GM19455 (cell line): ENCODE measurements around the gene KDM8.

Source experiments
- ATAC-seq: cut with Tn5 transposase; IDR thresholded peaks from one replicate; pipeline ENCODE4 v1.9.1; 2021; ENCODE audit not compliant: unreplicated experiment

KDM8 gene

DNA sequence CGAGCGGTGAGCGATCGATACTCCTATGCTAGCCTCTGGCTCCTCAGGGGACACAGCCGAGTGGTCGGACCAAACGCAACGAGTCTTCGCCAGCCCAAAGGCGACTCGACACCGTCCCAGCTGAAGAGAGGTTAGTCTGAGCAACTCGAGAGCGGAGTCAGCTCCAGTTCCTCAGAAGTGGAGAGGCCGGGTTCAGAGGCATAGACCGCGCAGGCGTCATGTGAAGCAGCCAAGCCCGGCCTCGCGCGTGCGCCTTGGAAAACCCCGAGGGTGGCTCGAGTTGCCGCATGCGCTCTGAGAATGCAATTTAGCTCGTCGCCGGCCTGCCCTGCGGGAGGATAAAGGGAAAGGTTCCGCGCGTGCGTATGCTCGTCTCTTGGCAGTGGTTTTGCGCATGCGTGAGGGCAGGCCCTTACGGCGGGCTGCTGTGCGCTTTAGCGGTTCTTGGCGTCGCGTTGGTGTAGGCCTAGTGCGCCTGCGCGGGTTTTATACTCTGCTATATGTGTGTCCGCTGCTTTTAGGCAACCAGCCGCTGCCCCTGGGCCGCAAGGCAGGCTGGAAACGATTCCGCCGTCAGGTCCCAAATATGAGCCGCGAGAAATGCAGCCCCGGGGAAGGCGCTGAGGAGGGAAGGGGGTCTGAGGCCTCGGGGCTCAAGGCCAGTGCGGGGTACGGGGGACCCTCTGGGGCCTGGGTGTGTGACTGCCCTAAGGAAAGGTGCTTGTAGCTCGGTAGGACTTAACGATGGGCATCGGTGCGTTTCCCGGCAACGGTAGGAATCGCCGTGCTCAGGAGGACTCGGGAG lies at the start of gene KDM8:
Gene KDM8 (plus strand): TSS at position 20 of the 805 bp plus-strand sequence. CDS start 6,598 bp downstream, outside the sequence.
- peak; percentile 80 for ATAC-seq

DNA sequence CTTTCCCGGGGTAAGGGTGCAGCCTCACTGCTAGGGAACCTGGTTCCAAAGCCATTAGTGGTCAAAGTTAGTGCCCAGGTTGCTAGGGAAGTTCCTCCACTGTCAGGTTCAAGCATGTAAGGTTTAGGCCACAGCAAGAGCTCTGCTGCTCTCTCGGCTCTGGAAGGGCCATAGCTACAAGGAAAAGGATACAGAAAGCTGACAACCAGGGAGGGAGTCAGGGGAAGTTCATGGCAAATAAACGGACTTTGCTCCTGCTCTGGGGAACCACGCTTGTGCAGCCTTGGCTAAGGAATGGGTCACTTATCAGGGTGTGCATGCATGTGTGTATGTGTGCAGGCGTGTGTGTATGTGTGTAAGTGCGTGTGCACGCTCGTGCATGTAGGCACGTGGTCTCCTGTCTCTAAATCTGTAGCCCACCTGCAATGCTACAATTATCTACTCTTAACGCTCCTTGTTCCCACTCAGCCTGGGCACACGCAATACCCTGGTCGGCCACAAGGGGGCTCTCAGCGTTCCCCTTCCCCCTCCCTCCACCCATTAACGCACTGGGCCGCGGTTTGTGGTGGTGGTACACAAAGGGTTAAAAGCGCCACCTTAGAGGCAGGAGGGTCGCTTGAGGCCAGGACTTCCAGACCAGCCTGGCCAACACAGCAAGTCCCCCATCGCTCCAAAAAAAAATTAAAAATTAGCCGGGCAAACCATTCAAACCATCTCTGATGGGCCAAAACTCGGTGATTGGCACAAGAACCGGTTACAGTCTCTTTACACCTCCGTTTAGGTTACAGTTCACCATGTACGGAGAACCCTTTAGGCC lies 48.4 kb upstream of the KDM8 start:
- ATAC-seq, result no peak

DNA sequence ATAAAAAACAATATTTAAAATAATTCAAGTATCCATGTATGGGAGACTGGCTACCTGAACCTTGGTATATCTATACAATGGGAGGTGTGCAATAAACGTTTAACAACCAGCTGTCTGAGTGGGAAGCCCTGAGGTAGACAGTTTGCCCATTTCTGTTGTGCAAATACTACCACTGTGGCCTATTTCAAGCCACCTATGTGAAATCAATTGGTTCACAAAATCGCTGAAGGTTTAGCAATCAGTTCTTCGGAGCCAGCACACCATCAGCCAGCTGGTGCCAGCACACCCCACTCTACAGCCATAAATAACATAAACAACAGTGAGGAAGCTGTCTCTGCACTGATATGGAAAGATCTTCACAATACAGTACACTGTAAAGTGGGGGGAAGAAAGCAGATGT lies 46.7 kb upstream of the KDM8 start:
- ATAC-seq, result no peak

DNA sequence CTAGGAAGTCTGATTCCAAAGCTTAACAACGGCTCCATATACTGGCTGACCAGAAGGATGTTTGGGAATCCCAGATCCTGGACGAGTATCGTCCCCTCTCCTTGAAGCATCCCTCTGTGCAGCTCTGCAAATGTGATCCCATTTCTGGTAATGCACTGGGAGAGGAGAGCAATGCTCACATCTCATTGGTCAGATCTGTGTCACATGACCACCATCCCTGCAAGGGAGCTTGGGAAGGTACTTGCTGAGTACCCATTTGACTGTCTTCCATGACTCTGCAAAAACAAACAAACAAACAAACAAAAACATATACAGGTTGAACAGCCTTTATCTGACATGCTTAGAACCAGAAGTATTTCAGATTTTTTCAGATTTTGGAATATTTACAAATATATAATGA lies 41.9 kb upstream of the KDM8 start:
- ATAC-seq, result no peak

DNA sequence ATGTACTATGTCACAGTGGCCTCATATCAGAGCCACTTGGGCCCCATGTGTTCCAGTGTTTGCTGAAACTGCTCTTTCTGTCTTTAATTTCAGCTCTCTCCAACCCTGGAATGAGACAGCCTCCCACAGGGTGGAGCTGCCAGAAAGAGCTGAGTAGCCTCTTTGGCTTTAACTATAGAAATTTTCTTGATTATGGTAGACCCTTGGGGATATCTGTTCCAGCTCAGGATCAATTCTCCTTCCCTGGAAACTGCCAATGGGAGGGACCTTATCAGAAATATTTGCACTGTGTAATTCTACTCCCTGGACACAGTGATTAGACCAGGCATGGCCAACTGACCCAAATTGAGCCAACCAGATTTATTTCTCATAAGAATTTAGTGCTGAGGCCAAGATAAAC lies 39.0 kb upstream of the KDM8 start:
- ATAC-seq, result no peak

DNA sequence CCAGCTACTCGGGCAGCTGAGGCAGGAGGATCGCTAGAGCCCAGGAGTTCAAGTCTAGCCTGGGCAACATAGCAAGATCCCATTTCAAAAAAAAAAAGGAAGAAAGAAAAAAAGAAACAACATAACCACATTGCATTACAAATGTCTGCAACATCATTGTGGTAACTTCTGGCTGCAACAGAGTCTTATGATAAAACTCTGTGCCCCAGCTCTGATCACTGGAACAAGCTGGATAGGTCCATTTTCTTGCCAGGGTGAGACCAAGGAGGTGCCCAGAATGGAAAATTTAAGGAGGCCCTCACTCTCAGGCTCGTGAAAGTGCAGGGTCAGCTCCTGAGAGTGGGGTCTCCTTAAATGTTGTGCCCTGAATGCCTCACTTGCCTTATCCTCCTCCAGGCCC lies 37.8 kb upstream of the KDM8 start:
- ATAC-seq, result no peak

DNA sequence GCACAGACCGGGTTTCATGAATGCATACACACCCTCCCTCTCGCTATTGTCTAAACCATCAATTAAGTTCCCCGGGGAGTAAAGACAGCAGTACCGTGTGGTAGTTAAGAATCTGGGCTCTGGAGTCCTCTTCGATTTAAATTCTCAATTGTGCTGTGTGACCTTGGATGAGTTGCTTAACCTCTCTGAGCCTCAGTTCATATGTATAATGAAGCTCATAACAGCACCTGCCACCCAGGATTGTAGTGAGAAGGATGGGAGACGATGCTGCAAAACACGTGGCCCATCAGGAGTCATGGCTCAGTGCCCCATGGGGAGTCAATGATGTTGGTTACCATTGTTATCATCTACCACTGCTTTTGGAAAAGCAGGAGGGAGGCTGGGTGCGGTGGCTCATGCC lies 34.5 kb upstream of the KDM8 start:
- no peak for ATAC-seq

DNA sequence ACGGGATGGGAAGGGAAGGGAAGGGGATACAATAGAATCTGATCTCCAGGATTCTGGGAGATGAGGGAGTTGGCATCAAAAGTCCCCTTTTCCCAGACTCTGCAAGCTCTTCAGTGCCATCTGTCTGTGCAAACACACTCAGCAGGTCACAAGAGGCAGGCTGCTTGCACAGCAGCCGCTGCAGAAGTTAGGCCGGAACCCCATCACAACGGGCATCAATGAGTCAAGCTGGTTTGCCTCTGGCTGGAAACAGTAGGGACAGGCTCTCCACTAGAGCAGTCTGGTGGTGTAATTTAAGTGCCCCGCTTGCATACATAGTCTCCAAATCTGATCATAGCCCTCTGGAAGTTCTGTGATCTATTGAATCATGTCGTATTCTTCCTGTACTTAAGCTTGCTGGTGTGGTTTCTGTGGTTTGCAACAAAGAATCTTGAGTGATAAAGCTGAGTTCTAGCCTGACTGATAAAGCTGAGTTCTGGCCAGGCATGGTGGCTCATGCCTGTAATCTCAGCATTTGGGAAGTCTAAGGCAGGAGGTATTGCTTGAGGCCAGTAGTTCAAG lies 33.7 kb upstream of the KDM8 start:
- no peak for ATAC-seq

DNA sequence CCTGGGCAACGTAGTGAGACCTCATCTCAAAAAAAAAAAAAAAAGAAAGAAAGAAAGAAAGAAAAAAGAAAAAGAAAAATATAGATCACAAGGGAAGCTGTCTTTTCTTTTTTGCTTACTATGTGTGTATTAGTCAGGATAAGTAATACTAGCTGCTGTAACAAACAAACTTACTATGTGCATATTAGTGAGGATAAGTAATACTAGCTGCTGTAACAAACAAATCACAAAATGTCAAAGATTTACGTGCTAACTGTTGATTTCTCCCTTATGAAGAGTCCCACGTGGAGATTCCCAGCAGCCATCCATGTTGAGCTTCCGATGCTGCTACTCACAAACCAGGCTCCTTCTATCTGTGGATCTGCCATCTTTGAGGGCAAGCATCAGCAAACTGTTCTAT lies 31.7 kb upstream of the KDM8 start:
- ATAC-seq, result no peak

DNA sequence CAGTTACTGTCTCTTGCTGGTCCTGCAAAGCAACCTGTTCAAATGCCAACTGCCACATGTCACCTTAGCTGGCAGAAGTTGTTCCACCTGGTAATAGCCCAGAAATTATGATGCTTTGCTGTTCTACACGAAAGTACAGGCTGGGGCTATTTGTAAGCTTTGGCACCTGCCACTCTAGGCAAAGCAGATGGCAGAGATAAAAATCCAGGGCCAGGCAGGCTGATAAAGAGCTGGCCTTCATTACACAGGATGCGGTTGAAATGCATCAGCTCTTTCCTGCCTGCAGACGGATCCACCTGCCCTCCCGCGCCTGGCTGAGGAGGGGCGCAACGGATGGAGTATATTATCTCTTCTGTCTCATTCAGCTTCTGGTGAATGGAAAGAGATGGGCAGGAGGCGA lies 29.3 kb upstream of the KDM8 start:
- ATAC-seq, result no peak

DNA sequence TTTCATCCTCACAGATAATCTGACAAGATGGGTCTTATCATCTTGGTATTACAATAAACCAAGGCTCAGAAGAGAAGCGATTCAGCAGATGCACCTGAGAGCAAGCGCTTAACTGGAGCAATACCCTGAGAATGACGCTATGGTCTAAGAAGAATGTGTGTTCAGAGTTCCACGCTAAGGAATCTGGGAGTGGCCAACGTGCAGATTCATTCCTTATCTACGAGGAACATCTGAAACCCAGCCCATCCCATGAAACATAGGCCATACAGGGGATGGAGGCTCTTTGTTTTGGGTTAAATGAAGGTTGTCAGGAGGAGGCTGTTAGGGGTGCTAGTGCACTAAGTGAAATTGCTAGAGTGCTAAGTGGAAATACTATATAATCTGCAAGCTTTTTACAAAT lies 28.5 kb upstream of the KDM8 start:
- ATAC-seq, result no peak

DNA sequence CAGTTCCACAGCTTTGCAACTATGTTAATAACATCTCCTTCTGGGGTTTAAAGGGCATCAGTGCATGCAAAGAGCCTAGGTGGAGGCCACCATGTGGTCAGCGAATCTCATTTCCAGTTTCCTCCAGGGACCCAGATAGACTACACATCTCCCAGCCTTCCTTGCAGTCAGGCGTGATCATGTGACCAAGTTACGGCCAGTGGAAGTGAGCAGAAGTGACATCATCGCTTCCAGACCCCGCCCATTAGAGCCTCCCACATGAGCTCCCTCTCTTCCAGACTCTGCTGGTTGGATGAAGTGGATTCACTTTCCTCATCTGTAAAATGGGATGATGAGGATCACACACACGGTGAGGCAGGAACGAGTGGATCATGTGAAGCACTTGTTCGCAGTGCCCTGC lies 27.4 kb upstream of the KDM8 start:
- ATAC-seq, result no peak

DNA sequence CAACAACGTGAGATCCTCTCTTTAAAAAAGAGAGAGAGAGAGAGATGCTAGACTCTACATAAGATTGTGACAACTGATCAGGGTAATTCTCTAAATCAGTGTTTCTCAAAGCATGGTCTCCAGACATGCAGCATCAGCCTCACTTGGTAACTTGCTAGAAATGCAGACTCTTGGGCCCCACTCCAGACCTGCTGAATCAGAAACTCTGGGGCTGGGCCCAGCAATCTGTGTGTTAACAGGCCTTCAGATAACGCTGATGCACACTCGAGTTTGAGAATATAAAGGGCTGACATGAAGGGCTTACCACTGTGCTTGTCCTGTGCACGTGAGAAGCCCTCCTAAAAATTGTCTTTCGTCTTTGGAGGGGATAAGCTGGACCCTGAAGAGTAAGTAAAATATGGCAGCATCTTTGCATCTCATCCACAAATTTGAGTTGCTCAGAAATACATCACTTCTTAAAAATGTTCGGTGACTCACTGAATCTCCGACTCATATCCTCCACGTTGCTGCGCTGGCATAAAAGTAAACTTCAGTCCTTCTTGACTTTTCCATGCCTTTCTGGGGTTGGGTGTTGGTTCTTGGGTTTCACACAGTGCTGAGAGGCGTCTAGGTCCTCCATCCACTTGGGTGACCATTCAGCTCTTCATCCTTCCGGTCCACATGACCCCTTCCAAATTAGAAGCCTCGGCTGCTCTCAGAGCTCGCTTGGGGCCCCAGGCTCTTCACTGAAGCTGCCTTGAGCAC lies 26.1 kb upstream of the KDM8 start:
- no peak for ATAC-seq

DNA sequence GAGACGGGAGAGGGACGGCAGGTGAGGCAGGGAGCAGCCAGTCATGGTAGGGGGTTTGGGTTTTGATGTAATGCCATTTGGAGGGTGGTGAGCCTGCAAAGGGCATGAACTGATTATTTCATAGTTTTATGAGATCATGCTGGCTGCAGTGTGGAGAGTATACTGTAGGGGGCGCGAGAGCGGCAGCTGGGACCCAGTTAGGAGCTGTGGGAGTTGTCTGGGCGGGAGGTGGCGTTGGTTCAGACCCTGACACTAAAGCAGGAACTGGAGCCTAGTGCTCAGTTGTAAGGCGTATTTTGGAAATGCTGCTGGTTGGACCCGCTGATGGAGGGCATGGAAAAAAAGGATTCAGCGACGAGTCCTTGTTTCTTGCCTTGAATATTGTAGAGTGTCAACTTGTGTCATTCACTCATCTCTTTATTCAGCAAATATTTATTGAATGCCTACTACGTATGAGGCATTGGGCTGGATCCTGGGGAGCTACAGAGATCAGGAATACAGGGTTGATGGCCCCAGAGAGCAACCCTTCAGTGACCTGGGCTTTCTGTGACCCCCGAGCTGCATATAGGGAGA lies 23.7 kb upstream of the KDM8 start:
- no peak for ATAC-seq

DNA sequence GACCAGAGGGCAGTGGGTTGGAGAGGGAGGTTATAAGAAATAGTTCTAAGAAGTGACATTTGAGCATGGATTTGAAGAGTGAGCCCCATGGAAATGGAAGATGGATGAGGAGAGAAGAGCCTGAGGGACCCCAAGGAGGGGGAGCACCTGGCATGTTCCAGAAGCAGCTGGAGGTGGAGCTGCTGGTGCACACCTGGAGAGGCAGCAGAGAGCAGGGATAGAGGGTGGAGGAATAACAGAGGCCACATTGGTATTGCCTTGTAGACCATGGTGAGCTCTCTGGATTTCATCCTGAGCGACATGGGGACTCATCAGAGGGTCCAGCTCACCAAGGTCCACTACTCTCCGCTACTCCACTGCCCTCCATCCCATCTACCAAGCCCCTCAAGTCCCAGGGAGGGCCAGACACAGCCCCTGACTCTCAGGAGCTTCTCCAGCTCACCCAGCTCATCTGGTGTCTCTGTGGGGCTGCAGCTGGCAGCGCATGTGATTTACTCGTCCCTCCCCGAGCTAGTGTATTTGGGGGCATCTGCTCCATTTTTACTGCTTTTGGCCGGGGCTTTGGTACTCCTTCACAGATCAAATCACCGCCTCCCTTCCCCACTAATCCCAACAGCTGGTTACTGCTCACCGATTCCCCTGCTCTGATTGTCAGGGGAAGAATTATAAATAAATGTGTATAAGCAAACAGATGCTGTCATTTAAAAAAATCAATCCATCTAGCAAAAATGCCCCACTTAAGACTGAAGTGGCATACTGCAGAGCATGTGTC lies 22.1 kb upstream of the KDM8 start:
- no peak for ATAC-seq

DNA sequence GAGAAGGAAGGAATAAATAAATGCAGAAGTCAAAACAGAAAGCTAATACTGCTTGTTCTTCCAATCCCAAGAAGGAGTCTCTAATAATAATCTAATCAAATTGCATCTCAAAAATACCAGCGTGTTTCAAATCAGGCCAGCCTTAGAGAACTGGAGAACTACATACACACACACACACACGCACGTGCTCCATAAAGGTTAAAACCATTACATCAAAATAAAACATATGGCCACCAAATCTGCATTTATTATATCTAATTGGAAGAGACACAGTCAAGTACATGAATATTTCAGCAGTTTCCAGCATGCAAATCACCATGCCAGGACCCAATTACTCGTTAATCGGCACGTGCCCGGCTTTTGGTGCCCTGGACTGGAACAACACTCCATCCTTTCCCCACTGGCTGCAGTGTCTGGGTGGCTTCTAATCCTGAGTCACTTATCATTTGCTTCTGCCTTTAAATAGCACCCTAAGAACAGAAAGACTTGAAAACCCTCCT lies 20.4 kb upstream of the KDM8 start:
- ATAC-seq, result no peak

DNA sequence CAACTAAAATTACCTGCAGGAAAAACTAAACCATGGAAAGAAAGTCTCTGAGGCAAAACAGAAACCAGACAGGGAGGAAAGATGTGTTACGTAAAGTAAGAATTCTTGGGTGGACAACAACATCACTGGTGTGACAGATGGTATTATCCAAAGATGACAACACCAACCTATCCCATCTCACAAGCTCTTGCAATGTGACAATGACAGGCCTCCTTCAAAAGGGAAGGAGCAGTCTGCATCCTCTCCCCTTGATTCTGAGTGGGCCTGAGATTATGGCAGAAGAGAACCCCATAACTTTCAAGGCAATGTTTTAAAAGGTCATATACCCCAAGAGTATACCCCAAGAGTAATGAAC lies 17.6 kb upstream of the KDM8 start:
- no peak for ATAC-seq

DNA sequence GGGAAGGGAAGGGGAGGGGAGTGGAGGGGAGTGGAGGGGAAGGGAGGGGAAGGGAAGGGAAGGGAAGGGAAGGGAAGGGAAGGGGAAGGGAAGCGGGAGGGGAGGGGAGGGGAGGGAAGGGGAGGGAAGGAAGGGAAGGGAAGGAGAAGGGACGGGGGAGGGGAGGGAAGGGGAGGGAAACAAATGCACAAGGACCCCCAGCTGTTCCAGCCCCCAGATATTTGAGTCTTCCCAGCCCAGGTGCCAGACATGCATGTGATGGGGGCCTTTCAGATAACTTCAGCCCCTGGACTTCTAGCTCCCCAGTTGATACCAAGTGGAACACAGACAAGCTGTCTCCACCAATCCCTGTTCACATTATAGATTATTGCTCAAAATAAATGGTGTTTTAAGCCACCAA lies 14.7 kb upstream of the KDM8 start:
- no peak for ATAC-seq

DNA sequence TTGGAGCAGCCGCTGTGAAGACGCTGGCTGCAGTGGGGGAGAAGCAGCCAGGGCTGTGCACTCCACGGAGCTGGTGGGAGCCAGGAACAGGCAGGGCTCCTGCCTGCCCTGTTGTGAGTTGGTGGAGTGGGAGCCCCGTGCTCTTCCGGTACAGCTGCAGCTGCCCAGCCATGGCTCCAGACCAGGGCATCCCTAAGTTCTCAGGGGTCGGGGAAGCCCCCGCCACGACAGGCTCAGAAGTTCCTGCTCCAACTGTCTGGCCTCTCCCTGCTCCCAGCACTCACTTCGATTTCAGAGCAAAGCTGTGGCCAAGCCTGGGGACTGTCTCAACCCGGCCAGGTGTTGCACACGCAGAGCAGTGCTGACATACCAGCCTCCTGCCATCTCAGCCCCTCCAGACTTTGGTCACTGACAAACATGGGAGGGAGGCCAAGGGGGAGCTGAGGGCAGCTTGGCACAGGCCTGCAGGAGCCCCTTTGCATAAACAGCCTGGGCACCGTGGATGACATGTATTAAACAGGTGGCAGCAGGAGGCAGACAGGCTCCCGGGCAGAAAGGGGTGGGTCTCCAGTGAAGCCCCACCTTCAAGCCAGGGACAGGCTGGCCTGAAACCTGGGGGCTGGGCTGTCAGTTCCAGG lies 13.9 kb upstream of the KDM8 start:
- ATAC-seq, result no peak
